Psoas muscle (tissue), 8 donors: ENCODE data around the gene CYS1. TPM values are rescaled to one million over a fixed set of nuclear protein-coding genes. Genes with fewer than 3 reads are reported as not detected.

Source experiments
- ATAC-seq, 4 donors: fragments of 200-7000 bp; cut with Tn5 transposase; one replicate each; pipeline ENCODE4 v1.9.1; 2020; ENCODE audit warnings: moderate library complexity in 3 of 4, mild to moderate bottlenecking in 2 of 4
- DNase-seq, 2 donors: peaks; one replicate each; pipeline ENCODE4 v3.0.0-alpha.2; 2020
- H3K27ac ChIP-seq: fragments of 200-600 bp; one replicate; pipeline ENCODE4 v1.8.0; 2022
- H3K27me3 ChIP-seq, 3 donors: fragments of 200-600 bp in 1 of 3; one replicate each; pipeline versions ENCODE4 v1.6.1 to v1.8.0; 2013 to 2022; ENCODE audit warnings: low read length in 2 of 3, mild to moderate bottlenecking in 2 of 3, moderate library complexity in 1 of 3; ENCODE audit not compliant: insufficient read depth in 3 of 3
- H3K36me3 ChIP-seq, 2 donors: fragments of 200-600 bp in 1 of 2; one replicate each; pipeline versions ENCODE4 v1.6.1 to v1.8.0; 2013 to 2022; ENCODE audit warnings: low read depth in 1 of 2, mild to moderate bottlenecking in 1 of 2, moderate library complexity in 1 of 2; ENCODE audit not compliant: insufficient read depth in 1 of 2
- H3K4me1 ChIP-seq: fragments of 200-600 bp; one replicate; pipeline ENCODE4 v1.8.0; 2022
- H3K4me3 ChIP-seq: fragments of 200-600 bp; one replicate; pipeline ENCODE4 v1.8.0; 2022; ENCODE audit warnings: mild to moderate bottlenecking
- H3K9me3 ChIP-seq: fragments of 200-600 bp; one replicate; pipeline ENCODE4 v1.8.0; 2022
- CTCF ChIP-seq: fragments of 200-600 bp; IDR thresholded peaks from one replicate; pipeline ENCODE4 v1.8.0; 2022; ENCODE audit warnings: antibody characterized with exemption
- WGBS, 3 donors: extraction: QIAGEN DNeasy Blood & Tissue Kit; methylation state at CpG; one replicate each; pipeline versions ENCODE4 v1.1.6 to v1.1.7; 2013; 5-methylcytosine and 5-hydroxymethylcytosine counted together
- intact Hi-C, 2 donors: fragments of 100-400 bp; cut with DNase I; formaldehyde crosslinking; loops; one replicate each; pipeline versions ENCODE4 v1.11.0 to v1.14.2; 2022
- polyA plus RNA-seq, 3 donors: library from polyadenylated mRNA; stranded (reverse); fragments of 200-250 nt; gene quantifications; one replicate each; pipeline ENCODE4 v1.2.3, GENCODE V29; 2013
- total RNA-seq, 4 donors: library from RNA; stranded (reverse); fragmentation: NEBNext Ultra II Directional in 2 of 4; extraction: Animal tissue kit (Norgen Biotek cat#: 25700) in 2 of 4; gene quantifications; one replicate each; pipeline versions ENCODE4 v1.2.1 to v1.2.4, GENCODE V29; 2021 to 2023
- donor health status: healthy with polysubstance abuse.
- donor health status: DM: no; HTN: no; CAD: no; lungs with moderate emphysema.
- donor health status: Bipolar disorder and iron deficiency.
- donor health status: healthy.
- donor health status: DM: yes; HTN: yes; CAD: no.
- donor health status: DM: no; HTN: no; CAD: no.
- donor health status: DM: no; HTN: no; CAD: no.
- donor health status: DM: yes; HTN: yes; CAD: no.

CYS1 gene
- total and polyA plus RNA-seq, 7 donors: 0.06 to 0.58 (median 0.13) TPM

DNA sequence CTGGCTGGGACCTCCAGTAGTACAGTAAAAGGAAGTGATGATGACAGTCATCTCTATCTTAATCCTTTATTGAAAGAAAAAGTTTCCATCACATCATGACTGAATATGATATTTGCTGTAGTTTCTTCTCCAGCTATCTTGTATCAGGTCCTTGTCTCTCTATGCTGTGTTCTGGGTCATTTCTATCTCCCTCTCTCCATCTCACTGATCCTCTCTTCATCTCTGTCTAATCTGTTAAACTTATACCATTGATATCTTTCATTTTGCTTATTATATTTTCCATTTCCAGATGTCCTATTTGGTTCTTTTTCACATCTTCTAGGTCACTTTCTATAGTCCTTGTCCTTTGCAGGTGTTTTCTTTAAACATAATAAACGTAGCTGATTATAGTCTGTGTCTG is 12.3 kb downstream of the CYS1 start:
- ATAC-seq: no peak

DNA sequence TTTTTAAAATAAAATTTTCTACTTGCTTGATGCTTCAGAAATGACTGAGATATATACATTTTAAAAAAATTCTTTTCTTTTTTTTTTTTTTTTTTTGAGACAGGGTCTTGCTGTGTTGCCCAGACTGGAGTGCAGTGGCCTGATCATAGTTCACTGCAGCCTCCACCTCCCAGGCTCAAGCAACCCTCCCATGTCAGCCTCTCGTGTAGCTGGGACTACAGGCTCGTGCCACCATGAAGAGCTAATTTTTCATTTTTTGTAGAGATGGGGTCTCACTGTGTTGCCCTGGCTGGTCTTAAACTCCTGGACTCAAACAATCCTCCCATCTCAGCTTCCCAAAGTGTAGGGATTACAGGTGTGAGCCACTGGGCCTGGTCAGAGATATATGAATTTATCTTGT is 12.9 kb downstream of the CYS1 start:
- Histone ChIP-seq H3K27me3 (no peaks in the 10 kb centered on the region), H3K4me1 (no peaks in the 10 kb centered on the region), H3K9me3 (no peaks in the 10 kb centered on the region), H3K4me3 (no peak overlapping the region), H3K27ac (no peak overlapping the region), H3K36me3 (no peaks in the 10 kb centered on the region)
- ATAC-seq (no peak), DNase-seq (no peak)
- TF ChIP-seq CTCF: no peak
- 93 to 97% (median 95%) methylated on average over 2 of the region's 2 CpGs for WGBS, 3 donors
- intact Hi-C loops: no loop called here

More for the DNA sequence above, 12.3 kb downstream of the CYS1 start:
- Histone ChIP-seq H3K36me3 (no peaks in the 10 kb centered on the region), H3K27ac (no peak overlapping the region), H3K4me3 (no peak overlapping the region), H3K27me3 (peaks cover 0 to 2% (median 0%) of the 10 kb centered on the region in 3 donors), H3K9me3 (no peaks in the 10 kb centered on the region), H3K4me1 (no peaks in the 10 kb centered on the region)
- no peak for TF ChIP-seq CTCF
- WGBS, 3 donors: 88 to 97% (median 95%) methylated on average over 1 of the region's 1 CpG
- intact Hi-C loops: no loop called here
- DNase-seq: no peak

GRCh38 chr2:10065773-10066055 is 14.5 kb downstream of the CYS1 start:
- Histone ChIP-seq H3K4me3 (no peak overlapping the region), H3K36me3 (no peaks in the 10 kb centered on the region), H3K27me3 (no peaks in the 10 kb centered on the region), H3K9me3 (no peaks in the 10 kb centered on the region), H3K4me1 (peaks cover 2% of the 10 kb centered on the region), H3K27ac (no peak overlapping the region)
- TF ChIP-seq CTCF: no peak
- ATAC-seq (no peak), DNase-seq (no peak)
- WGBS, 3 donors: 85 to 95% (median 89%) methylated on average over 6 of the region's 6 CpGs
- intact Hi-C loops: no loop called here

GRCh38 chr2:10064932-10065772 is 15.1 kb downstream of the CYS1 start:
- Histone ChIP-seq H3K4me3 (no peak overlapping the region), H3K4me1 (peaks cover 7% of the 10 kb centered on the region), H3K27me3 (no peaks in the 10 kb centered on the region), H3K36me3 (no peaks in the 10 kb centered on the region), H3K27ac (no peak overlapping the region), H3K9me3 (no peaks in the 10 kb centered on the region)
- DNase-seq (no peak), ATAC-seq (no peak)
- TF ChIP-seq CTCF: no peak
- intact Hi-C loops: no loop called here
- 89 to 95% (median 94%) methylated on average over 18 of the region's 18 CpGs for whole genome bisulfite sequencing, 3 donors

DNA sequence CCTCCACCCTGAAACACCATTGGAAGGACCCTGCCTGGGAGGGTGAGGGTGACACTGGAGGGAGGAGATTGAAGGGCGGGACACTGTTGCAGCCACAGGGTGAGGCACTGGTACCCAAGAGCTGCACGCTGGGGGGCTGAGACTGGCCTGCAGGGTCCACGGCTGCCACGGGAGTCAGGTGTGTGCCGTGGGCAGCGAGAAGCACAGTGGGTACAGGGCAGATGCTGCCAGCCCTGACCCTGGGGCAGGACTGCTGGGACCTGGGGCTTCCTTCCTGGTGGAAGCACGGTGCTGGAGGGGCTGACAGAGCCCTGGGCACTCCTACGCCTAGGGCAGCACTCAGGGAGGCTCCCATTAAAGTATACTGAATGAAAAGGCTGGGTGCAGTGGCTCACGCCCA is 16.6 kb downstream of the CYS1 start:
- WGBS, 3 donors: 92 to 96% (median 93%) methylated on average over 9 of the region's 9 CpGs
- intact Hi-C loops: no loop called here

More for the DNA sequence above, 16.6 kb downstream of the CYS1 start:
- H3K4me3 ChIP-seq: no peak overlapping the region
- no peak for TF ChIP-seq CTCF
- H3K4me1 ChIP-seq: peaks cover 8% of the 10 kb centered on the region
- H3K9me3 ChIP-seq: no peaks in the 10 kb centered on the region
- no peaks in the 10 kb centered on the region for H3K36me3 ChIP-seq
- ATAC-seq (no peak), DNase-seq (no peak)
- no peaks in the 10 kb centered on the region for H3K27me3 ChIP-seq
- no peak overlapping the region for H3K27ac ChIP-seq
